DND-41 (cell line): ENCODE data around the gene NCLN.
A peak's percentile ranks its signal among the peaks of the same experiment; 100 is the strongest.
"Not testable (repeated sequence)": the region's sequence is repeated elsewhere in the genome, so short reads cannot be mapped to it uniquely, and the experiment has no call there.

Source experiments
- ATAC-seq: fragments of 200-7000 bp; cut with Tn5 transposase; 3 replicates; pipeline ENCODE4 v1.9.1; 2021; ENCODE audit warnings: low read depth; ENCODE audit not compliant: insufficient read depth
- DNase-seq: peaks from one replicate; pipeline ENCODE4 v3.0.0-alpha.2; 2020
- H2AFZ ChIP-seq: 2 replicates; pipeline ENCODE4 v1.6.0; 2012; ENCODE audit warnings: low read depth, low read length
- H3K27ac ChIP-seq: 2 replicates; pipeline ENCODE4 v1.5.1; 2012; ENCODE audit warnings: low read length, inconsistent platforms
- H3K27me3 ChIP-seq: fragments of 200-600 bp; sonication (generic); 2 replicates; pipeline ENCODE4 v1.6.0; 2012; ENCODE audit warnings: low read length, mild to moderate bottlenecking, inconsistent platforms; ENCODE audit not compliant: insufficient read depth, poor library complexity
- H3K36me3 ChIP-seq: 2 replicates; pipeline ENCODE4 v1.5.1; 2012; ENCODE audit warnings: low read length, inconsistent platforms; ENCODE audit not compliant: insufficient read depth
- H3K4me1 ChIP-seq: 2 replicates; pipeline ENCODE4 v1.5.1; 2012; ENCODE audit warnings: mild to moderate bottlenecking, low read length; ENCODE audit not compliant: insufficient read depth
- H3K4me2 ChIP-seq: 2 replicates; pipeline ENCODE4 v1.6.0; 2012; ENCODE audit warnings: mild to moderate bottlenecking, moderate library complexity, low read length, inconsistent platforms; ENCODE audit not compliant: insufficient read depth
- H3K4me3 ChIP-seq, 2 experiments: fragments of 200-600 bp in 1 of 2; shearing (Covaris generic) in 1 of 2; 2 replicates each; pipeline ENCODE4 v1.5.1; 2012 to 2016; ENCODE audit warnings: inconsistent platforms in 2 of 2, low read length in 2 of 2, mild to moderate bottlenecking in 2 of 2, low read depth in 1 of 2, moderate library complexity in 1 of 2
- H3K79me2 ChIP-seq: 2 replicates; pipeline ENCODE4 v1.6.0; 2012; ENCODE audit warnings: low read length, inconsistent platforms; ENCODE audit not compliant: insufficient read depth
- H3K9ac ChIP-seq: 2 replicates; pipeline ENCODE4 v1.6.0; 2012; ENCODE audit warnings: low read depth, mild to moderate bottlenecking, inconsistent platforms, low read length, moderate library complexity
- H3K9me3 ChIP-seq: 2 replicates; pipeline ENCODE4 v1.5.1; 2012; ENCODE audit warnings: low read length, moderate library complexity, mild to moderate bottlenecking, inconsistent platforms; ENCODE audit not compliant: insufficient read depth, severe bottlenecking
- H4K20me1 ChIP-seq: 2 replicates; pipeline ENCODE4 v1.6.0; 2012; ENCODE audit warnings: low read length; ENCODE audit not compliant: insufficient read depth
- CTCF ChIP-seq: IDR thresholded peaks from 2 replicates; pipeline ENCODE4 v1.5.1; 2012; ENCODE audit warnings: borderline replicate concordance, low read length, moderate library complexity, mild to moderate bottlenecking; ENCODE audit not compliant: poor library complexity, severe bottlenecking; ENCODE audit errors: extremely low read depth
- EZH2 ChIP-seq: IDR thresholded peaks from 3 replicates; pipeline ENCODE4 v1.6.1; 2012; ENCODE audit warnings: borderline replicate concordance, low read depth, mild to moderate bottlenecking, moderate library complexity, low read length, inconsistent platforms; ENCODE audit not compliant: severe bottlenecking

NCLN gene

GRCh38 chr19:3234800-3235199, 49.1 kb downstream of the NCLN start:
- no peaks in the 10 kb centered on the region for H3K27me3 ChIP-seq
- H3K4me1 ChIP-seq, result no peaks in the 10 kb centered on the region
- TF ChIP-seq EZH2 (no peak), CTCF (peak; percentile 62)
- no peaks in the 10 kb centered on the region for H3K36me3 ChIP-seq
- peak; percentile 42 for DNase-seq
- no peaks in the 10 kb centered on the region for H3K79me2 ChIP-seq
- no peaks in the 10 kb centered on the region for H3K9me3 ChIP-seq
- no peak overlapping the region for H3K27ac ChIP-seq
- peak; percentile 60; the same call in 1 of the 3 replicates for ATAC-seq
- no peak overlapping the region for H3K4me3 ChIP-seq
- no peak overlapping the region for H2AFZ ChIP-seq
- H4K20me1 ChIP-seq, result peaks cover 13% of the 10 kb centered on the region
- H3K4me2 ChIP-seq, result no peak overlapping the region
- no peak overlapping the region for H3K9ac ChIP-seq

GRCh38 chr19:3235604-3236003, 49.9 kb downstream of the NCLN start:
- H3K4me3 ChIP-seq, H3K4me2 ChIP-seq, H3K27ac ChIP-seq, H3K36me3 ChIP-seq, DNase-seq, H2AFZ ChIP-seq, H3K27me3 ChIP-seq, H3K79me2 ChIP-seq, H3K9me3 ChIP-seq, H3K9ac ChIP-seq, ATAC-seq, H3K4me1 ChIP-seq: not testable (repeated sequence)
- peaks cover 13% of the 10 kb centered on the region for H4K20me1 ChIP-seq

DNA sequence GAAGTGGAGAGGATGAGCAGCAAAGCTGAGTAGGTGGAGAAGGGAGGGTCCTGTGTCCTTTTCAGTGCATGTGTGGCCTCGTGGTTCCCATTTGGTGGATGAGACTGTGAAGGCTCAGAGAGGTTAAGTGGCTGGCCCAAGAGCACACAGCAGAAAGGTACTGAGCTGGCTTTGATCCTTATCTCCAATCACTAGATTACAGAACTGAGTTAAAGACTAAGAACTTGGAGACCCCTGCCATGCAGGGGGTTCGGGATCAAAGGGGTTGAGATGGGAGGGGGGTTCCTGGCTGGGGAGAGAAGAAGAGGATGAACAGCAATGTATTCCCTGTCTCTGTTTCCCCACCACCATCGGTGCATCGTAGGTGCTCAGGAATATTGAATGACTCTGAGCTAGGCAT, 50.5 kb downstream of the NCLN start:
- H3K79me2 ChIP-seq, result no peaks in the 10 kb centered on the region
- no peak overlapping the region for H2AFZ ChIP-seq
- no peak overlapping the region for H3K4me3 ChIP-seq
- H3K9ac ChIP-seq, result no peak overlapping the region
- TF ChIP-seq CTCF, result no peak
- TF ChIP-seq EZH2, result no peak
- H3K27me3 ChIP-seq, result no peaks in the 10 kb centered on the region
- H3K9me3 ChIP-seq, result no peaks in the 10 kb centered on the region
- peaks cover 13% of the 10 kb centered on the region for H4K20me1 ChIP-seq
- H3K27ac ChIP-seq, result no peak overlapping the region
- no peaks in the 10 kb centered on the region for H3K36me3 ChIP-seq
- ATAC-seq (no peak), DNase-seq (no peak)
- H3K4me1 ChIP-seq, result no peaks in the 10 kb centered on the region
- no peak overlapping the region for H3K4me2 ChIP-seq

DNA sequence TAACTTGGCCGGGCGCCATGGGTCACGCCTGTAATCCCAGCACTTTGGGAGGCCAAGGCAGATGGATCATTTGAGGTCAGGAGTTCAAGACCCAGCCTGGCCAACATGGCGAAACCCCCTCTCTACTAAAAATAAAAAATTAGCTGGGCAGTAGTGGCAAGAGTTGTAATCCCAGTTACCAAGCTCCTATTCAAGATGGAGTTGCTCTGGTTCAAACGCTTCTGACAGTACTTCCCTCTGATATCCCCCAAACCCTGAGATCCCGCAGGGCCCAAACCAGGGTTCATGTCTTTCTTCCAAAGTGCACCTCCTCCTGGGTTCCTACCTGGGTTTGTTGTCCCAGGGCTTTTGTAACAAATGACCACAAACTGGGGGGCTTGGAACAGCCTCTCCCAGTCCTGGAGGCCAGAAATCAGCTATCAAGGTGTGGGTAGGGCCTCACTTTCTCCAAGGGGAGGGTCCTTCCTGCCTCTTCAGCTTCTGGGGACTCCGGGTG, 52.4 kb downstream of the NCLN start:
- Histone ChIP-seq H3K4me1 (no peaks in the 10 kb centered on the region), H3K79me2 (no peaks in the 10 kb centered on the region), H3K9ac (no peak overlapping the region), H3K27me3 (no peaks in the 10 kb centered on the region), H2AFZ (no peak overlapping the region), H3K36me3 (no peaks in the 10 kb centered on the region), H4K20me1 (peaks cover 13% of the 10 kb centered on the region), H3K4me3 (no peak overlapping the region), H3K4me2 (no peak overlapping the region), H3K9me3 (no peaks in the 10 kb centered on the region), H3K27ac (no peak overlapping the region)
- no peak for TF ChIP-seq EZH2
- TF ChIP-seq CTCF, result no peak
- ATAC-seq (no peak), DNase-seq (no peak)
